A549 (cell line): ENCODE measurements around the gene CD300LF.

Experiments used
- CTCF ChIP-seq: fragments of >200 bp; sonication (Bioruptor Twin); formaldehyde crosslinking; IDR thresholded peaks from 3 replicates; pipeline ENCODE4 v1.5.1; 2016
- EP300 ChIP-seq, 2 experiments: fragments of >200 bp; sonication (Bioruptor Twin); formaldehyde crosslinking; IDR thresholded peaks; 2 replicates in 1 of 2; 3 replicates in 1 of 2; pipeline ENCODE4 v1.6.1; 2016 to 2017
- RAD21 ChIP-seq, 2 experiments: fragments of >200 bp in 1 of 2; sonication (Bioruptor Twin) in 1 of 2; formaldehyde crosslinking in 1 of 2; IDR thresholded peaks in 1 of 2; conservative IDR thresholded peaks in 1 of 2; 2 replicates in 1 of 2; 3 replicates in 1 of 2; pipeline ENCODE4 v1.6.1; 2012 to 2018; ENCODE audit warnings: inconsistent platforms in 1 of 2
- RNF2 ChIP-seq: fragments of 200-600 bp; sonication (generic); IDR thresholded peaks from 2 replicates; pipeline ENCODE4 v1.6.1; 2016; ENCODE audit warnings: low read depth, mild to moderate bottlenecking, antibody characterized with exemption, moderate library complexity, borderline replicate concordance
- ZC3H11A ChIP-seq: fragments of 450-650 bp; IDR thresholded peaks from 2 replicates; pipeline ENCODE4 v1.6.1; 2014; ENCODE audit warnings: antibody characterized with exemption, mild to moderate bottlenecking

- TF ChIP-seq RAD21 (conservative IDR thresholded peaks at IDR 0.05 in 1 of 2, IDR thresholded peaks at IDR 0.05 in 1 of 2), result no peak
- no peak for TF ChIP-seq ZC3H11A
- no peak for TF ChIP-seq CTCF
- no peak for TF ChIP-seq RNF2
- TF ChIP-seq EP300 (IDR thresholded peaks at IDR 0.05), result no peak
Measured at GRCh38 chr17:74690409-74690825, 22.3 kb downstream of the CD300LF start.
